Astrocyte (in vitro differentiated cells and primary cell): ENCODE data around the gene RYR2. TPM values are rescaled to one million over a fixed set of nuclear protein-coding genes. Genes with fewer than 3 reads are reported as not detected.

Experiments
- DNase-seq: peaks from one replicate; pipeline ENCODE4 v3.0.0-alpha.2; 2010; ENCODE audit warnings: low read depth
- FAIRE-seq: peaks from 2 replicates; lab custom pipeline; 2011; peaks lifted over from hg19 to GRCh38; lab: Jason Lieb, UNC
- H2AFZ ChIP-seq: 2 replicates; pipeline ENCODE4 v1.6.0; 2012; ENCODE audit warnings: low read depth, low read length, inconsistent platforms
- H3K27ac ChIP-seq: 2 replicates; pipeline ENCODE4 v1.5.1; 2011; ENCODE audit warnings: low read depth, low read length, inconsistent platforms
- H3K27me3 ChIP-seq: 2 replicates; pipeline ENCODE4 v1.6.0; 2011; ENCODE audit warnings: low read length, inconsistent platforms; ENCODE audit not compliant: insufficient read depth
- H3K36me3 ChIP-seq: 2 replicates; pipeline ENCODE4 v1.5.1; 2011; ENCODE audit warnings: low read length, inconsistent platforms; ENCODE audit not compliant: insufficient read depth
- H3K4me1 ChIP-seq: 2 replicates; pipeline ENCODE4 v1.5.1; 2011; ENCODE audit warnings: low read length, inconsistent platforms; ENCODE audit not compliant: insufficient read depth
- H3K4me2 ChIP-seq: 2 replicates; pipeline ENCODE4 v1.6.0; 2012; ENCODE audit warnings: low read length, inconsistent platforms
- H3K4me3 ChIP-seq: 2 replicates; pipeline ENCODE4 v1.5.1; 2011; ENCODE audit warnings: low read depth, mild to moderate bottlenecking, low read length, inconsistent platforms; ENCODE audit not compliant: insufficient read depth
- H3K79me2 ChIP-seq: 2 replicates; pipeline ENCODE4 v1.6.0; 2012; ENCODE audit warnings: mild to moderate bottlenecking, low read length, inconsistent platforms; ENCODE audit not compliant: insufficient read depth
- H3K9ac ChIP-seq: 2 replicates; pipeline ENCODE4 v1.6.0; 2012; ENCODE audit warnings: mild to moderate bottlenecking, low read length, inconsistent platforms
- H3K9me3 ChIP-seq: 2 replicates; pipeline ENCODE4 v1.5.1; 2012; ENCODE audit warnings: low read depth, mild to moderate bottlenecking, low read length, inconsistent platforms; ENCODE audit not compliant: insufficient read depth
- H4K20me1 ChIP-seq: 2 replicates; pipeline ENCODE4 v1.6.0; 2012; ENCODE audit warnings: low read length, inconsistent platforms; ENCODE audit not compliant: insufficient read depth
- H3K27ac Mint-ChIP-seq: one replicate; pipeline ENCODE4 v1.8.0; 2021; ENCODE audit warnings: mild to moderate bottlenecking, mixed read lengths; ENCODE audit not compliant: unreplicated experiment
- H3K27me3 Mint-ChIP-seq: one replicate; pipeline ENCODE4 v1.8.0; 2021; ENCODE audit warnings: low read depth, mixed read lengths; ENCODE audit not compliant: unreplicated experiment
- H3K36me3 Mint-ChIP-seq: one replicate; pipeline ENCODE4 v1.8.0; 2021; ENCODE audit warnings: low read depth, mixed read lengths; ENCODE audit not compliant: unreplicated experiment
- H3K4me1 Mint-ChIP-seq: one replicate; pipeline ENCODE4 v1.8.0; 2021; ENCODE audit warnings: low read depth, mixed read lengths; ENCODE audit not compliant: unreplicated experiment
- H3K4me3 Mint-ChIP-seq: one replicate; pipeline ENCODE4 v1.8.0; 2021; ENCODE audit warnings: mild to moderate bottlenecking, moderate library complexity, mixed read lengths; ENCODE audit not compliant: unreplicated experiment
- H3K9me3 Mint-ChIP-seq: one replicate; pipeline ENCODE4 v1.8.0; 2021; ENCODE audit warnings: mild to moderate bottlenecking, mixed read lengths; ENCODE audit not compliant: unreplicated experiment
- EZH2 ChIP-seq: IDR thresholded peaks from 2 replicates; pipeline ENCODE4 v1.6.1; 2012; ENCODE audit warnings: mild to moderate bottlenecking, low read length, inconsistent platforms; ENCODE audit not compliant: insufficient read depth
- total RNA-seq: library from RNA; stranded (reverse); gene quantifications from 2 replicates; pipeline ENCODE4 v1.2.1, GENCODE V29; 2021
- TF ChIP-seq, protein P1 (sequence below): IDR thresholded peaks from 2 replicates; pipeline ENCODE4 v1.5.1; 2011; ENCODE audit warnings: low read depth, mild to moderate bottlenecking, inconsistent platforms, low read length, moderate library complexity; ENCODE audit not compliant: insufficient read depth

RYR2 gene
- total RNA-seq, 1 donor from 2014 or later, result 0.30 TPM

DNA sequence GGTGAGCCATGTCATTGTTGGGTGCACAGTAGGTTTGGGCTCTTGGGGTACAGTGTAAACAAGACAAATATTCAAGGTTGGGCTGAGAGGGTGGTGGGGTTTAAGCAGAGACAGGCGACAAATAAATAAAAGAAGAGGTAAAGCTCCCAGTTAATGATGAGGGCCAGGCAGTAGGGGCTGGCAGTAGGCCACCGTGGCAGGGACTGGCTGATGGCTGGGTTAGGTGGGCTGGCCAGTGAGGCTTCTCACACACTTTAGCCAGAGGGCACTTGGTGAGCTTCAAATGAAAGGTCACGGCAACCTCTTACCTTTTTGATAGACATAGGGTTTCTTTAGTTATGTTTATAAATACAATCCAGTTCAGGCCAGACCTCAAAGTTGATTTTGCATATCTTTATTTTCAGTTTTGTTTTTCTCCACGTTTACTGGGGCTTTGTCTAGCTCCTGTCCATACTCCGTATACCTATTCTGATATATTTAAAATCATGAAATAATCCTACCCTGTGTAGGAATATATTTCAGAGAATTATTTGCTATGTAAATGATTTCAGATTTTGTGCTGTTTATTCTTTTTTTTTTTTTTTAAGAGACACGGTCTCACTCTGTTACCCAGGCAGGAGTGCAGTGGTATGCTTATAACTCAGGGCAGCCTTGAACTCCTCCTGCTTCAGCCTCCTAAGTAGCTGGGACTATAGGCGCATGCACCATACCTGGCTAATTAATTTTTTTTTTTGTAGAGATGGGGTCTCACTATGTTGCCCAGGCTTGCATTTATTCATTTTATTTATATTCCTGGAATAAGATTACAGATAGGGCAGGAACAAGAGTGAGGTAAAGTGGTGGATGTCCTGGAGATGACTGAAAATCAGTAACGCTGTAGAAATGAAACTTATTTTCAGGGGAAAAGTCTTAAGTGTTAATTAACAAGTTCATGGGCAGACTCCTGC, 122.7 kb downstream of the RYR2 start:
- Histone ChIP-seq H3K4me1 (no peaks in the 10 kb centered on the region), H2AFZ (no peak overlapping the region), H3K36me3 (no peaks in the 10 kb centered on the region), H3K9me3 (no peaks in the 10 kb centered on the region), H3K4me3 (no peak overlapping the region), H4K20me1 (no peaks in the 10 kb centered on the region), H3K9ac (no peak overlapping the region), H3K79me2 (no peaks in the 10 kb centered on the region), H3K27me3 (no peaks in the 10 kb centered on the region), H3K27ac (no peak overlapping the region), H3K4me2 (no peak overlapping the region)
- FAIRE-seq (no peak), DNase-seq (no peak)
- no peaks in the 10 kb centered on the region for H3K36me3 Mint-ChIP-seq
- H3K4me1 Mint-ChIP-seq, result no peaks in the 10 kb centered on the region
- H3K27me3 Mint-ChIP-seq, result no peaks in the 10 kb centered on the region
- H3K4me3 Mint-ChIP-seq, result no peak overlapping the region
- no peak for TF ChIP-seq EZH2
- TF ChIP-seq, protein P1, sequence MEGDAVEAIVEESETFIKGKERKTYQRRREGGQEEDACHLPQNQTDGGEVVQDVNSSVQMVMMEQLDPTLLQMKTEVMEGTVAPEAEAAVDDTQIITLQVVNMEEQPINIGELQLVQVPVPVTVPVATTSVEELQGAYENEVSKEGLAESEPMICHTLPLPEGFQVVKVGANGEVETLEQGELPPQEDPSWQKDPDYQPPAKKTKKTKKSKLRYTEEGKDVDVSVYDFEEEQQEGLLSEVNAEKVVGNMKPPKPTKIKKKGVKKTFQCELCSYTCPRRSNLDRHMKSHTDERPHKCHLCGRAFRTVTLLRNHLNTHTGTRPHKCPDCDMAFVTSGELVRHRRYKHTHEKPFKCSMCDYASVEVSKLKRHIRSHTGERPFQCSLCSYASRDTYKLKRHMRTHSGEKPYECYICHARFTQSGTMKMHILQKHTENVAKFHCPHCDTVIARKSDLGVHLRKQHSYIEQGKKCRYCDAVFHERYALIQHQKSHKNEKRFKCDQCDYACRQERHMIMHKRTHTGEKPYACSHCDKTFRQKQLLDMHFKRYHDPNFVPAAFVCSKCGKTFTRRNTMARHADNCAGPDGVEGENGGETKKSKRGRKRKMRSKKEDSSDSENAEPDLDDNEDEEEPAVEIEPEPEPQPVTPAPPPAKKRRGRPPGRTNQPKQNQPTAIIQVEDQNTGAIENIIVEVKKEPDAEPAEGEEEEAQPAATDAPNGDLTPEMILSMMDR, result no peak
- no peak overlapping the region for H3K27ac Mint-ChIP-seq
- H3K9me3 Mint-ChIP-seq, result no peaks in the 10 kb centered on the region

DNA sequence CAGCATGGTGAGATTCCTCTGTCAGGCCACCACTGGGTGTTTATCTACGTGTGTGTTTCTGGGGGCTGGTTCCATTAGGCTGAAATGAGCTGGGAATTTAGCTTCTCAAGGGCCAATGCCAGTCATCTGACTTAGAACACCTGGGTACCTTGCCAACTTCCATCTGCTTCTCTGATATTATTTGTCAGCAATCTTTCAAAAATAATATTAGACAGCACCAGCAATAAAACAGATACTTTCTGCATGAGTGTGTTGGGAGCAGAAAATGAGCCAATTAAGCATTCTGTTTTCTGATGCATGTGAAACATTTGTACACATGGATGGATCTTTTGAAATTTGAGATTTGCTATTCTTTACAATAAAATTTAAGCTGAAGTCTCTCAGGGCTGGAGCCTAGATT, 124.1 kb downstream of the RYR2 start:
- Histone ChIP-seq H3K9ac (no peak overlapping the region), H3K9me3 (no peaks in the 10 kb centered on the region), H2AFZ (no peak overlapping the region), H3K79me2 (no peaks in the 10 kb centered on the region), H4K20me1 (no peaks in the 10 kb centered on the region), H3K4me2 (no peak overlapping the region), H3K4me3 (no peak overlapping the region), H3K27me3 (no peaks in the 10 kb centered on the region), H3K36me3 (no peaks in the 10 kb centered on the region), H3K4me1 (no peaks in the 10 kb centered on the region), H3K27ac (no peak overlapping the region)
- H3K27me3 Mint-ChIP-seq, result no peaks in the 10 kb centered on the region
- H3K27ac Mint-ChIP-seq, result no peak overlapping the region
- FAIRE-seq (no peak), DNase-seq (no peak)
- no peak for TF ChIP-seq EZH2
- TF ChIP-seq, protein P1, result no peak
- no peak overlapping the region for H3K4me3 Mint-ChIP-seq
- no peaks in the 10 kb centered on the region for H3K9me3 Mint-ChIP-seq
- H3K4me1 Mint-ChIP-seq, result no peaks in the 10 kb centered on the region
- no peaks in the 10 kb centered on the region for H3K36me3 Mint-ChIP-seq

DNA sequence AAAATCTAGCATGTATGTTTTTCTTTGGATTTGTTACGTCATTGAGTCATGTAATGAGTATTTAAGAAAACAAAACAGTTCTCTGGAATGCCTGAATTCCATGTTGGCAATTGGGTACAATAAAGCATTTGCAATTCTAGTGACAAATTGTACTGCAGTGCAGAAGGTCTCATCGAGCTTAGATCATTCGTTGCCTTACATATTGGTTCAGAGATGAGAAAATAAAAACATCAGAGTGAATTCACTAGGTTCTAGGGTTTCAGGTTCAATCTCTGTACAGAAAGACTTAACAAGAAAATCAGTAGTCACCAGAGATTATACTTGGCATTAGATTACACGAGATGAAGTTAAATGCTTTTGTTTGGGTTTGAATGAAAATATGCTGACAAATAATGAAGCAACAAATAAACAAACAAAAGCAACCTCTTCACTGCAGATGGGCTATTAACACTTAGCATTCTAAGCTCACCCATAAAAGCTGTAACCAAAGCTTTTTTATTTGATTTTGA, 124.7 kb downstream of the RYR2 start:
- no peaks in the 10 kb centered on the region for H3K9me3 Mint-ChIP-seq
- no peak overlapping the region for H3K27ac Mint-ChIP-seq
- Histone ChIP-seq H3K36me3 (no peaks in the 10 kb centered on the region), H3K27me3 (no peaks in the 10 kb centered on the region), H3K79me2 (no peaks in the 10 kb centered on the region), H3K4me1 (no peaks in the 10 kb centered on the region), H3K9ac (no peak overlapping the region), H3K4me2 (no peak overlapping the region), H3K27ac (no peak overlapping the region), H2AFZ (no peak overlapping the region), H3K9me3 (no peaks in the 10 kb centered on the region), H3K4me3 (no peak overlapping the region), H4K20me1 (no peaks in the 10 kb centered on the region)
- TF ChIP-seq, protein P1, result no peak
- no peak for TF ChIP-seq EZH2
- no peaks in the 10 kb centered on the region for H3K27me3 Mint-ChIP-seq
- FAIRE-seq (no peak), DNase-seq (no peak)
- H3K4me1 Mint-ChIP-seq, result no peaks in the 10 kb centered on the region
- H3K36me3 Mint-ChIP-seq, result no peaks in the 10 kb centered on the region
- no peak overlapping the region for H3K4me3 Mint-ChIP-seq
